T-cell (primary cell): ENCODE results near the gene ATP9B. TPM values are rescaled to one million over a fixed set of nuclear protein-coding genes. Genes with fewer than 3 reads are reported as not detected.

Experiments used
- ATAC-seq, 4 experiments: fragments of 200-7000 bp in 3 of 4; fragments of 150-1000 bp in 1 of 4; cut with Tn5 transposase; replicated peaks in 1 of 4; 1 replicate in 3 of 4; 2 replicates in 1 of 4; pipeline ENCODE4 v1.10.0; 2021; ENCODE audit warnings: moderate library complexity in 3 of 4, mild to moderate bottlenecking in 2 of 4, moderate number of reproducible peaks in 1 of 4
- CTCF ChIA-PET, 2 donors: fragments of 300-600 bp; sonication (Branson Sonifier 250); formaldehyde crosslinking; loops; one replicate each; lab custom pipeline; 2022; ENCODE audit warnings: antibody characterized with exemption in 2 of 2; lab: Charles Lee
- POLR2A ChIA-PET, 2 donors: fragments of 300-600 bp; sonication (Branson Sonifier 250); formaldehyde crosslinking; loops; one replicate each; lab custom pipeline; 2022; ENCODE audit warnings: antibody characterized with exemption in 2 of 2; lab: Charles Lee
- DNase-seq, 35 experiments: peaks; one replicate each; pipeline versions ENCODE4 v3.0.0 to v3.0.0-alpha.2; 2013 to 2023
- H3K27ac ChIP-seq: one replicate; pipeline ENCODE4 v1.5.1; 2013; ENCODE audit warnings: low read length
- H3K27me3 ChIP-seq, 2 experiments: replicated peaks in 1 of 2; 1 replicate in 1 of 2; 2 replicates in 1 of 2; pipeline versions ENCODE4 v1.6.1 to v1.7.0; 2013; ENCODE audit warnings: low read length in 1 of 2, mixed read lengths in 1 of 2; ENCODE audit not compliant: control insufficient read depth in 2 of 2, insufficient read depth in 2 of 2; ENCODE audit errors: extremely low read depth in 1 of 2
- H3K36me3 ChIP-seq, 2 donors: 1 replicate in 1 of 2; 2 replicates in 1 of 2; pipeline versions ENCODE4 v1.6.1 to v1.7.0; 2013; ENCODE audit warnings: low read length in 1 of 2; ENCODE audit not compliant: control insufficient read depth in 2 of 2, insufficient read depth in 1 of 2; ENCODE audit errors: extremely low read depth in 1 of 2
- H3K4me1 ChIP-seq, 2 experiments: 1 replicate in 1 of 2; 2 replicates in 1 of 2; pipeline versions ENCODE4 v1.6.1 to v1.7.0; 2013; ENCODE audit warnings: low read length in 2 of 2, mixed read lengths in 1 of 2; ENCODE audit not compliant: insufficient read depth in 2 of 2, control insufficient read depth in 1 of 2; ENCODE audit errors: extremely low read depth in 1 of 2
- H3K4me3 ChIP-seq, 2 donors: 1 replicate in 1 of 2; 2 replicates in 1 of 2; pipeline versions ENCODE4 v1.5.1 to v1.7.0; 2013; ENCODE audit warnings: mild to moderate bottlenecking in 2 of 2, low read length in 1 of 2, moderate library complexity in 1 of 2; ENCODE audit not compliant: control insufficient read depth in 1 of 2; ENCODE audit errors: extremely low read depth in 1 of 2
- H3K9me3 ChIP-seq: 2 replicates; pipeline ENCODE4 v1.7.0; 2013
- H3K27ac Mint-ChIP-seq, 2 donors: one replicate each; pipeline ENCODE4 v1.8.0; 2020 to 2021; ENCODE audit warnings: mild to moderate bottlenecking in 2 of 2, mixed read lengths in 2 of 2
- H3K27me3 Mint-ChIP-seq, 2 donors: one replicate each; pipeline ENCODE4 v1.8.0; 2021 to 2022; ENCODE audit warnings: mixed read lengths in 2 of 2
- H3K36me3 Mint-ChIP-seq: one replicate; pipeline ENCODE4 v1.8.0; 2021; ENCODE audit warnings: mixed read lengths
- H3K4me1 Mint-ChIP-seq, 3 donors: one replicate each; pipeline ENCODE4 v1.8.0; 2020 to 2022; ENCODE audit warnings: mixed read lengths in 3 of 3, mild to moderate bottlenecking in 1 of 3
- H3K4me3 Mint-ChIP-seq, 3 donors: one replicate each; pipeline ENCODE4 v1.8.0; 2020 to 2022; ENCODE audit warnings: mild to moderate bottlenecking in 3 of 3, mixed read lengths in 3 of 3, moderate library complexity in 3 of 3
- H3K9me3 Mint-ChIP-seq, 3 donors: one replicate each; pipeline ENCODE4 v1.8.0; 2020 to 2022; ENCODE audit warnings: mixed read lengths in 3 of 3
- WGBS: methylation state at CpG from one replicate; pipeline ENCODE4 v1.1.5; 2013; ENCODE audit warnings: missing lambda C conversion rate; ENCODE audit not compliant: insufficient coverage; 5-methylcytosine and 5-hydroxymethylcytosine counted together
- total RNA-seq, 35 experiments: library from RNA in 6 of 35; stranded (reverse) in 6 of 35; fragments of 120-200 nt in 1 of 35; gene quantifications; one replicate each; pipeline versions ENCODE4 v1.2.1 to v1.2.4 and lab custom pipeline; 2013 to 2026

ATP9B gene
- total RNA-seq, 5 donors from 2014 or later (not counting 1 experiment from before 2014, with no cell fraction given): 54.1 to 95.2 (median 65.4) TPM

GRCh38 chr18:79309614-79310358, 240.6 kb downstream of the ATP9B start:
- Mint-ChIP-seq H3K4me1 (peaks cover 0 to 2% (median 0%) of the 10 kb centered on the region in 3 donors), H3K27ac (no peak overlapping the region), H3K27me3 (no peaks in the 10 kb centered on the region), H3K9me3 (no peaks in the 10 kb centered on the region), H3K36me3 (peaks cover 73% of the 10 kb centered on the region), H3K4me3 (no peak overlapping the region)
- DNase-seq (no peak), ATAC-seq (no peak)
- no peaks in the 10 kb centered on the region for H3K4me1 ChIP-seq
- no peak overlapping the region for H3K4me3 ChIP-seq
- WGBS: 95% methylated on average over 6 of the region's 11 CpGs
- peaks cover 6 to 42% of the 10 kb centered on the region in 2 donors for H3K36me3 ChIP-seq
- H3K27me3 ChIP-seq: no peaks in the 10 kb centered on the region
- POLR2A ChIA-PET: no interaction called here
- H3K27ac ChIP-seq: no peak overlapping the region
- CTCF ChIA-PET: no interaction called here
- H3K9me3 ChIP-seq: no peaks in the 10 kb centered on the region

DNA sequence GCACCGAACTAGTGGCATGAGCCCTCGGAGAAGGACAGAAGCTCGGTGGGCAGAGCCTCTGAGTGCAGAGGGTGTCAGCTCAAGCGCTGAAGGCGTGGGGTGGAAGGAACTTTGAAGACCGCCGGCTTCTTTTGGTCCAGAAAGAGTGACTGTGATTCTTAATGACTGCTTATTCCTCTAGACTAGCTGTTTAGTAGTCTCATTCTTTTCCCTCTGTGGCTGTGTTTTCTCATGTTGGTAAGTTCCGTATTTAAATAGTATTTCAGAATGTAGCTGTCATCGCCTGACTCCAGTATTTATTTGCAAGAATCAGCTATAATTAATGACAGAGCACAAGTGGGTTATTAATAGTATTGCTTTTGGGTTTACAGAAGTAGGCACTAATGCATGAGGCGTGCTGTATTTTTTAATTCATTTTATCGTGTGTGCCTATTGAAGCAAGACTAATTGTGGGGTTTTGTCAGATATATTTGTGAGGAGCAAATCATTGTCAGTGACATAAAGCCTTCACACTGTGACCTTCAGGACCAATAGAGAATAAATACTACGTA, 245.7 kb downstream of the ATP9B start:
- Histone ChIP-seq H3K4me3 (no peak overlapping the region), H3K9me3 (no peaks in the 10 kb centered on the region), H3K27me3 (no peaks in the 10 kb centered on the region), H3K27ac (no peak overlapping the region), H3K36me3 (peaks cover 4 to 20% of the 10 kb centered on the region in 2 donors), H3K4me1 (peaks cover 0 to 15% of the 10 kb centered on the region in 2 experiments)
- H3K27me3 Mint-ChIP-seq: no peaks in the 10 kb centered on the region
- no peak overlapping the region for H3K27ac Mint-ChIP-seq
- ChIA-PET CTCF (no interaction called here), POLR2A (interaction anchor here in 1 of 2 donors (0.7 kb wide), 1 partner anchor 12 kb away, joined by 4 read pairs; no protein-coding TSS in a partner anchor)
- no peak for DNase-seq
- 95% methylated on average over 11 of the region's 12 CpGs for WGBS
- ATAC-seq: no peak
- peaks cover 22 to 28% (median 24%) of the 10 kb centered on the region in 3 donors for H3K4me1 Mint-ChIP-seq
- peaks cover 0 to 14% (median 6%) of the 10 kb centered on the region in 3 donors for H3K9me3 Mint-ChIP-seq
- H3K4me3 Mint-ChIP-seq: no peak overlapping the region
- H3K36me3 Mint-ChIP-seq: peaks cover 65% of the 10 kb centered on the region

GRCh38 chr18:79315596-79315995, 246.4 kb downstream of the ATP9B start:
- DNase-seq (no peak), ATAC-seq (no peak)
- Histone ChIP-seq H3K9me3 (no peaks in the 10 kb centered on the region), H3K27me3 (no peaks in the 10 kb centered on the region), H3K4me3 (no peak overlapping the region), H3K4me1 (peaks cover 0 to 15% of the 10 kb centered on the region in 2 experiments), H3K27ac (no peak overlapping the region), H3K36me3 (peaks cover 4 to 14% of the 10 kb centered on the region in 2 donors)
- Mint-ChIP-seq H3K27me3 (no peaks in the 10 kb centered on the region), H3K4me1 (peaks cover 22 to 28% (median 24%) of the 10 kb centered on the region in 3 donors), H3K9me3 (peaks cover 0 to 14% (median 6%) of the 10 kb centered on the region in 3 donors), H3K27ac (no peak overlapping the region), H3K4me3 (no peak overlapping the region), H3K36me3 (peaks cover 59% of the 10 kb centered on the region)
- no CpG with 5 or more reads among the region's 2 CpGs for WGBS
- ChIA-PET CTCF (no interaction called here), POLR2A (interaction anchor here in 1 of 2 donors (0.7 kb wide), 1 partner anchor 11 kb away, joined by 4 read pairs; no protein-coding TSS in a partner anchor)

- ATAC-seq (no peak), DNase-seq (no peak)
- H3K9me3 ChIP-seq: no peaks in the 10 kb centered on the region
- H3K9me3 Mint-ChIP-seq: peaks cover 0 to 14% (median 6%) of the 10 kb centered on the region in 3 donors
- POLR2A ChIA-PET: no interaction called here
- H3K27ac Mint-ChIP-seq: peak overlapping the region; percentile 24 to 56
- peaks cover 0 to 10% of the 10 kb centered on the region in 2 donors for H3K36me3 ChIP-seq
- H3K27ac ChIP-seq: no peak overlapping the region
- H3K36me3 Mint-ChIP-seq: peaks cover 59% of the 10 kb centered on the region
- H3K27me3 ChIP-seq: no peaks in the 10 kb centered on the region
- H3K4me1 Mint-ChIP-seq: peaks cover 22 to 28% (median 24%) of the 10 kb centered on the region in 3 donors
- H3K4me3 ChIP-seq: no peak overlapping the region
- CTCF ChIA-PET: interaction anchor here in 1 of 2 donors (0.6 kb wide), 1 partner anchor 36 kb away, joined by 3 read pairs; no protein-coding TSS in a partner anchor
- H3K27me3 Mint-ChIP-seq: no peaks in the 10 kb centered on the region
- WGBS: 100% methylated on average over 2 of the region's 2 CpGs
- peaks cover 0 to 15% of the 10 kb centered on the region in 2 experiments for H3K4me1 ChIP-seq
- H3K4me3 Mint-ChIP-seq: peak overlapping the region in 1 of 3 donors; percentile 14
Observed at GRCh38 chr18:79317703-79318102, 248.5 kb downstream of the ATP9B start.

DNA sequence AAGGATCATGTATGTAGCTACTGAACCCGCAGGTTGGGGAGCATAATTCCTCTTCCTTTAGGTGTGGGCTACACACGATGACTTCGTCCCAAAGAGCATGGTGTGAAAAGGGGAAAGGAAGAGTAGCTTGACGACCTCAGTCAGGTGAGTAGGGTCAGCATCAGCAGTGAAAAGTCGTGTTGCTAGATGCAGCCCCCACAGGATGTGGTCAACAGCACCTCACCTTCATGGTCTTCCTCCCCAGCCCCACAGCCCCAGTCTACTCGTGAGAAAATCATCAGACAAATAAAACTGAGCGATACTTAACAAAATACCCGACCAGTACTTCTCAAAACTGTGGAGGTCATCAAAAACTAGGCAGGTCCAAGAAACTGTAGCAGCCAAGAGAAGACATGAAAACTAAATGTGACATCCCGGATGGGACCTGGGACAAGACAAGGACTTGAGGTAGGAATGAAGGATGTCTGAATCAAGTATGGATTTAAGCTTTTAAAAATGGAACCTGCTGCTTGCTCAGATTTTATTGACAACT, 249.0 kb downstream of the ATP9B start:
- Histone ChIP-seq H3K4me3 (no peak overlapping the region), H3K36me3 (peaks cover 0 to 12% of the 10 kb centered on the region in 2 donors), H3K9me3 (no peaks in the 10 kb centered on the region), H3K4me1 (peaks cover 0 to 15% of the 10 kb centered on the region in 2 experiments), H3K27ac (no peak overlapping the region), H3K27me3 (no peaks in the 10 kb centered on the region)
- H3K36me3 Mint-ChIP-seq: peaks cover 55% of the 10 kb centered on the region
- ChIA-PET CTCF (interaction anchor here (0.6 kb wide), 2 partner anchors 36 to 716 kb away, joined by 3 to 6 read pairs; partner anchors contain the start of gene RBFA (in 1 of the 2)), POLR2A (no interaction called here)
- H3K4me3 Mint-ChIP-seq: peak overlapping the region in 1 of 3 donors; percentile 14
- H3K27ac Mint-ChIP-seq: peak overlapping the region; percentile 2 to 56
- H3K9me3 Mint-ChIP-seq: peaks cover 0 to 14% (median 6%) of the 10 kb centered on the region in 3 donors
- no peaks in the 10 kb centered on the region for H3K27me3 Mint-ChIP-seq
- WGBS: 56% methylated on average over 5 of the region's 9 CpGs
- peaks cover 22 to 28% (median 24%) of the 10 kb centered on the region in 3 donors for H3K4me1 Mint-ChIP-seq
- ATAC-seq: peak in 2 of 4 experiments; percentile 51 to 62
- DNase-seq: peak in 1 of 35 experiments; percentile 16

- no peak overlapping the region for H3K27ac Mint-ChIP-seq
- ChIA-PET POLR2A (no interaction called here), CTCF (no interaction called here)
- H3K9me3 ChIP-seq: no peaks in the 10 kb centered on the region
- WGBS: 97% methylated on average over 7 of the region's 15 CpGs
- H3K36me3 ChIP-seq: peaks cover 3 to 5% of the 10 kb centered on the region in 2 donors
- H3K4me1 Mint-ChIP-seq: peaks cover 22 to 28% (median 24%) of the 10 kb centered on the region in 3 donors
- peaks cover 51% of the 10 kb centered on the region for H3K36me3 Mint-ChIP-seq
- H3K27me3 ChIP-seq: no peaks in the 10 kb centered on the region
- H3K27me3 Mint-ChIP-seq: no peaks in the 10 kb centered on the region
- H3K4me3 Mint-ChIP-seq: no peak overlapping the region
- peaks cover 0 to 14% (median 6%) of the 10 kb centered on the region in 3 donors for H3K9me3 Mint-ChIP-seq
- no peak overlapping the region for H3K27ac ChIP-seq
- H3K4me1 ChIP-seq: peaks cover 0 to 15% of the 10 kb centered on the region in 2 experiments
- H3K4me3 ChIP-seq: no peak overlapping the region
- DNase-seq (no peak), ATAC-seq (no peak)
Observed at GRCh38 chr18:79320216-79320850, 251.1 kb downstream of the ATP9B start.
